ENCODE data around the gene FBLN2. TPM values are rescaled to one million over a fixed set of nuclear protein-coding genes. Genes with fewer than 3 reads are reported as not detected.

FBLN2 gene
- total and polyA plus RNA-seq, 2 of the 4 experiments (the other 2 are of a cell fraction), result 11.8 to 60.8 TPM

DNA sequence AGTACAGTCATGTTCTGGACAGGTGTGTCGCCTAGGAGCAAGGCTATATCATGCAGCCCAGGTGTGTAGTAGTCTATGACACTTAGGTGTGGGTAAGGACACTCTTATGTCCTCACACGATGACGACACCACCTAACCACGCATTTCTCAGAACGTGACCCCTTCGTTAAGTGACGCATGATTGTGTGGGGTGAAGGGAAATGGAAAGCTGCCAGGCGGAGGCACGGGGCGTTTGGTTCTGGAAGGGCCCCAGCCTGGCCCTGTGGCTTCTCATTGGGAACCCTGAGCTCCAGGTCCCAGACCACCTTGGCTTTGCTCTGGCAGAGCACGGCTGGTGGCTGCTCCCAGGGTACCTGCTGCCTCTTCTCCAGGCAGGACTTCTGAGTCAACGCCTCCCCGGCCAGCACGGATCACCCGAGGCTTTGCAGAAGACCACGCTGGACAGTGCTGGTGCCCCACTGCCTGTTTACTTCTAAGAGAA lies 39.3 kb downstream of the FBLN2 start:
- Histone ChIP-seq H2AFZ (replicated peaks; ENCODE audit: low read length, poor library complexity) (no peak overlapping the region), H3K4me1 (ENCODE audit: control insufficient read depth, insufficient read depth, low read length) (no peaks in the 10 kb centered on the region; the same call in 1 of the 2 replicates), H3K9ac (ENCODE audit: low read depth, low read length) (no peak overlapping the region), H3K79me1 (ENCODE audit: low read depth in 1 of 2, low read length in 2 of 2) (no peaks in the 10 kb centered on the region), H2BK20ac (ENCODE audit: low read depth, low read length) (no peak overlapping the region), H4K91ac (ENCODE audit: insufficient read depth, low read depth, low read length) (no peak overlapping the region), H3K36me3 (ENCODE audit: control insufficient read depth, insufficient read depth, low read length) (no peaks in the 10 kb centered on the region), H2BK5ac (ENCODE audit: low read depth, low read length, poor library complexity, severe bottlenecking) (no peak overlapping the region), H4K20me1 (ENCODE audit: insufficient read depth, low read length) (no peaks in the 10 kb centered on the region), H3K4me3 (ENCODE audit: insufficient read depth, low read depth, low read length) (no peak overlapping the region), H4K5ac (ENCODE audit: low read depth, low read length) (no peak overlapping the region), H3K9me3 (ENCODE audit: control insufficient read depth, insufficient read depth, low read length) (no peaks in the 10 kb centered on the region), H2BK120ac (ENCODE audit: low read depth, low read length) (no peak overlapping the region), H3K18ac (ENCODE audit: low read depth, low read length) (no peak overlapping the region), H3K27ac (ENCODE audit: insufficient read depth, low read length) (no peak overlapping the region), H3K9me1 (ENCODE audit: insufficient read depth, low read length) (peaks cover 2% of the 10 kb centered on the region; the same call in 1 of the 2 replicates), H3K23ac (ENCODE audit: low read depth, low read length) (no peak overlapping the region), H3K4me2 (ENCODE audit: low read depth, low read length) (no peak overlapping the region), H3K14ac (replicated peaks; ENCODE audit: low read depth, low read length) (no peak overlapping the region), H4K8ac (ENCODE audit: low read depth in 2 of 2, low read length in 2 of 2) (no peak overlapping the region), H3K4ac (ENCODE audit: low read depth, low read length) (no peak overlapping the region), H2BK15ac (ENCODE audit: low read depth, low read length) (no peak overlapping the region), H3K56ac (ENCODE audit: extremely low read depth, insufficient read depth, low read length) (no peak overlapping the region), H2AK9ac (replicated peaks; ENCODE audit: low read depth, low read length, poor library complexity) (no peak overlapping the region), H2AK5ac (ENCODE audit: low read depth, low read length) (no peak overlapping the region), H3K27me3 (ENCODE audit: control insufficient read depth, insufficient read depth, low read length) (no peaks in the 10 kb centered on the region)
- intact Hi-C loops (cut with micrococcal nuclease) (no loop called here), dilution Hi-C loops (cut with HindIII; ENCODE audit: low sequenced_read_pairs, unreplicated experiment) (no loop called here), in situ Hi-C loops (cut with MboI; ENCODE audit: low sequenced_read_pairs) (no loop called here)
- TF ChIP-seq SMC3 (IDR thresholded peaks at IDR 0.05; ENCODE audit: low read depth, low read length) (no peak), RFX5 (IDR thresholded peaks at IDR 0.05; ENCODE audit: low read depth, low read length) (no peak), ELK1 (IDR thresholded peaks at IDR 0.05; ENCODE audit: borderline replicate concordance, low read depth, low read length) (no peak), POLR2A (IDR thresholded peaks at IDR 0.05; ENCODE audit: low read depth, low read length) (no peak), CEBPB (IDR thresholded peaks at IDR 0.05; ENCODE audit: low read depth, low read length) (no peak), CHD1 (IDR thresholded peaks at IDR 0.05; ENCODE audit: low read depth, low read length) (no peak), FOS (IDR thresholded peaks at IDR 0.05; ENCODE audit: low read depth, low read length) (no peak), MAZ (IDR thresholded peaks at IDR 0.05; ENCODE audit: borderline replicate concordance, low read depth, low read length) (no peak), MAFK (IDR thresholded peaks at IDR 0.05; ENCODE audit: low read depth, low read length) (no peak), NFE2L2 (IDR thresholded peaks at IDR 0.05; ENCODE audit: low read depth, low read length) (no peak), BHLHE40 (IDR thresholded peaks at IDR 0.05; ENCODE audit: low read depth, low read length) (no peak; the same call in 1 of the 2 replicates), RAD21 (IDR thresholded peaks at IDR 0.05; ENCODE audit: low read length) (no peak), RCOR1 (IDR thresholded peaks at IDR 0.05; ENCODE audit: insufficient replicate concordance, low read length) (no peak), MXI1 (IDR thresholded peaks at IDR 0.05; ENCODE audit: borderline replicate concordance, low read depth, low read length) (no peak), USF2 (IDR thresholded peaks at IDR 0.05; ENCODE audit: low read depth, low read length) (no peak)
- TF ChIP-seq, protein P1, sequence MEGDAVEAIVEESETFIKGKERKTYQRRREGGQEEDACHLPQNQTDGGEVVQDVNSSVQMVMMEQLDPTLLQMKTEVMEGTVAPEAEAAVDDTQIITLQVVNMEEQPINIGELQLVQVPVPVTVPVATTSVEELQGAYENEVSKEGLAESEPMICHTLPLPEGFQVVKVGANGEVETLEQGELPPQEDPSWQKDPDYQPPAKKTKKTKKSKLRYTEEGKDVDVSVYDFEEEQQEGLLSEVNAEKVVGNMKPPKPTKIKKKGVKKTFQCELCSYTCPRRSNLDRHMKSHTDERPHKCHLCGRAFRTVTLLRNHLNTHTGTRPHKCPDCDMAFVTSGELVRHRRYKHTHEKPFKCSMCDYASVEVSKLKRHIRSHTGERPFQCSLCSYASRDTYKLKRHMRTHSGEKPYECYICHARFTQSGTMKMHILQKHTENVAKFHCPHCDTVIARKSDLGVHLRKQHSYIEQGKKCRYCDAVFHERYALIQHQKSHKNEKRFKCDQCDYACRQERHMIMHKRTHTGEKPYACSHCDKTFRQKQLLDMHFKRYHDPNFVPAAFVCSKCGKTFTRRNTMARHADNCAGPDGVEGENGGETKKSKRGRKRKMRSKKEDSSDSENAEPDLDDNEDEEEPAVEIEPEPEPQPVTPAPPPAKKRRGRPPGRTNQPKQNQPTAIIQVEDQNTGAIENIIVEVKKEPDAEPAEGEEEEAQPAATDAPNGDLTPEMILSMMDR (conservative IDR thresholded peaks at IDR 0.05; ENCODE audit: low read depth, low read length), result no peak
- no TSS peak for BruUV-seq (replicated peaks)
- DNase-seq (no peak), ATAC-seq (ENCODE audit: low read depth) (no peak)
- POLR2A ChIA-PET (ENCODE audit: unreplicated experiment), result no interaction called here
- CTCF ChIA-PET, result no interaction called here
- WGBS, 2 experiments (ENCODE audit: extremely low coverage in 2 of 2, insufficient read length in 1 of 2), result no CpG with 5 or more reads among the region's 16 CpGs

Data from IMR-90 (cell line).